ENCODE data around the gene KCNMB2.

The KCNMB2 gene

DNA sequence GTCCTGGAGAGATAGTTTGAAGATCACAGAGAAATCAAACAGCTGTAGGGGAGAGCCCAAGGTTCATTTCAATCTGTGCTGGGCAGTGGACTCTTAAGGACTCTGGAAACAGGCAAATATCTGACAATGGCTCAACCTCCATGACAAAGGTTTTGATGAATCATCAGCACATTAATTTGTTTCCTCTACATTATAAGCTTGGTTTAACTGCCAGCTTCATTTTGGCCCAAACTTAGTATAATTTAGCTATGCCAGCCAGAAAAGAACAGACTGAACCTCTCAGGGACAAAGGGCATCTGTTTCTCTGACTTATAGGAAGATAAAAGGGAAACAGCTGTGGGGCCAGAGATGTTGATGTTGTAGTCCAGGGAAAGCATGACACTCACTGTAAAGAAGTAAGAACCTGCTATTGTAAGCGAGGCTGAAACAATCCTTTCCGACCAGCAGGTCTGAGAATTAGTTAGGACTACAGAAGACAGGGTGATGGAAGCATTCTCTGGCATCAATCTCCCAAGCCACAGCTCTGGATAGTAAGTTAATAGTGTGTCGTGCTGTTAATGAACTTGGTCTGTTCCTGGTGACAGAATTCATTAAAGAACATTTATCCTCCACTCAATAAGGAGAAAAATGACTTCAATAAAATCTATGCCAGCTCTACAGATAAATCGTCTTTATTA lies 110.1 kb downstream of the KCNMB2 start:
- no peak for DNase-seq (ENCODE audit: low spot score)

DNA sequence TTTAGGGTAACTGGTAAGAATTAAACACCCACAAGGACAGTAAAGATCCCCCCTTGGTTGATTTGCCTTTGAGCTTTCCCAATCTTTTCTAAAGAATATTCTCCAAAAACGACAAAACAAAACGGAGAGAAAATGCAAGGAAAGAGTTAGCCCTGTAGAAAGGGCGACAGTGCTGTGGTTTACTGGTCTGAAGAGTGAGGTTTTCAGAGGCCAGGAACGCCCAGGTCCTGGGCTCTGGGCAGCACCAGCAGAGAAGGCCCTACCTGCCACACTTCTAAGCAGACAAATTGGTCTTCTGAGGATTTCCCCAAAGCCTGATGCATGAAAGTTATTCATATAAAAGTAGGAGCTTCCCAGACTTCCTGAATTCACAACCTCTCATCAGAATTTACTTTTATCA lies 119.3 kb downstream of the KCNMB2 start:
- DNase-seq (ENCODE audit: low spot score): no peak

DNA sequence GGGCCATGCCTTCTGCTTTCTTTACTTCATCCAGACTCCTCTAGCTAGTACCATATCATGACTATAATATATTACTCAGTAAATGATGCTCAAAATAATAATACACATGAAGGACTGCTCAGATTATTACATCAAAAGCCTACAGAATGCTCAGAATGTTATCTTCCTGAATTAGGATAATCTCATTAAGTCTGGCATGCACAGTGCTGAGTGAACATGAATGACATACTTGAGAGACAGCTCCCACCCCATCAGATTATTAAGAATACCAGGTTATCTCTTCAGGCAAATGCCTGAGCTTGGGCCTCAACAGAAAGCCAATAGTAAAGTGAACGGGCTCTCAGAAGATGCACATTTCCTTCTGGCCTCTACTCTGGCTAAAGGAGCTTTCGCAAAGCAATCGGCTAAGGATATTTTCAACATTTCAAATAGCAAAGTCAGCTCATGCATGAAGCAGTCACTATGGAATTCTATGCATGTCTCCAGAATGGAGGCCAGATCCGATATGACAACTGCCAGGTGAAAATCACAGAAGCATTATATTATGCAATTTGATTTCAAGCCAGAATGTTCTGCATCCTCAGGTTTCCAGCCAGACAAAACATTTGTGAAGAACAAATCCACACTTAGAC lies 122.6 kb downstream of the KCNMB2 start:
- DNase-seq (ENCODE audit: low spot score): no peak

DNA sequence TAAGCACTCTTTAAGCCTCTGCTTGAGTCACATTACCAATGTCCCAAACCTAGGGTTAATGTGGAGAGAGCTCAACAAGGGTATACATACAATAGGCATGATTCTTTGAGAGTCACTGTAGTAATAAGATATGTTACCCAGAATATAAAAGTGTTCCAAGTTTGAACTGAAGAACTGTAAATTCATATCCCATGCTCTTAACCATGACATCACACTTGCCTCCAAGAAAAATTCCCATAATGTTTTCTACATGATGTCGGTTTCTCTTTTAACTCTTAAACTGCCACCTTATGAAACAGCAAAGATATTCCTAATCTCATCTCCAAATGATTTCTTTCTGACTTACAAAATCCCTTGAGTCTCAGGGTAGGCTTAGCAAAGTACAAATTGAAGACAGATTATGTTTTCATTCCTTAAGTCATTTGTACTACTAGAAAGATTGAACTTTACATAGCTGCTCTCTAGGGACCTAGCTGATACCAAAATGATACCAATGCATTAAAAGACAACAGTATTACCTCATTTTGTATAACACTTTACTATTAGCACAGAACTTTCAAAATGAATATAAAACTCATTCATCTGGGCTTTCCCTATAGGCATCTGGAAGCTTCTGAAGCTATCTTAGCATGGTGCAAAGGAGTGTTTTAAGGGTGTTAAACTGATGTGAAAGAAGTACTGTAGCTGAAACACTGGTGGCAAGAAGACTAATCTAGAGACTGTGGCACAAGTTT lies 127.1 kb downstream of the KCNMB2 start:
- no peak for DNase-seq (ENCODE audit: low spot score)

DNA sequence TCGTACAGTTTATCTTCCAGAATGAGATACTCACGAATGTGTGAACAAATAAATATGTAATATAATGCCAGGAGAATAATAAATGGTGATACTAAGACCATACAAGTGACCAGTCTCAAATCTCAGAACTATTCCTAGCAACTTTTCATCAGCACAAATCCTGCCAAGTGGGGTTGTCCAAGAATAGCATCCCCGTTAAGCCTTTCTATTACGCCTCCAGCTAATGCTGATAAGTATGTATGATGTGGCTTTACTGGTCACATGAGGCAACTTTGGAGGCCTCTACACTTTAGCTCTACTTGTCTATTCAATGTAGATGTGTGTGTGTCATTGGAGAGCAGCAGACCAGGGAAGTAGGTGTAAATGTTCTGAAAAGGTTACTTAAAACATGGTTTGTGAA lies 129.5 kb downstream of the KCNMB2 start:
- DNase-seq (ENCODE audit: low spot score): no peak

DNA sequence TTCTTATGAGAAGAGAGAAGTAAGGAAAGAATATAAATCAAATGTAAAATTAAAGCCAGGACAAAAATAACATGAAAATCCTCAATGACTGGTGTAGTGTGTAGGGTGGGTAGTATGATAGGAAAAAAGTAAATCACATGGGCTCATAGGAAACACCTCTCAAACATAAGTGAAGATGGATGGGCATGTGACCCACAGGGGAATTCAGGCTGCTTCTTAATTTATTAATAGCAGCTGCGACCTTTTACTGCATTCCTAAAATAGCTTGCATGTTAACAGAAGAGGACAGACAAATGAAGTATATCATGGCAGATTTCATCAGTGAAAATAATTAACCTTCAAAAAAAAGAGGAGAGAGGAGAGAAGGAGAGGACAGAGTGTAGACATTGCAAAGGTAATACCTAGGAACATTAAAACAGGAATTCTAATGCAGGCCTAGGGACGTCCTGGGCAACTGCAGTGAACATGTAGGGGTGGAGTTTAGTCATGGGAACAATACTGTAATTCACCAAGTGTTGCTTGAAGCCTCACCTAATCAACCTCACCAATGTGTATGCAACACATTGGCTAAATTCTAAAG lies 132.9 kb downstream of the KCNMB2 start:
- no peak for DNase-seq (ENCODE audit: low spot score)

DNA sequence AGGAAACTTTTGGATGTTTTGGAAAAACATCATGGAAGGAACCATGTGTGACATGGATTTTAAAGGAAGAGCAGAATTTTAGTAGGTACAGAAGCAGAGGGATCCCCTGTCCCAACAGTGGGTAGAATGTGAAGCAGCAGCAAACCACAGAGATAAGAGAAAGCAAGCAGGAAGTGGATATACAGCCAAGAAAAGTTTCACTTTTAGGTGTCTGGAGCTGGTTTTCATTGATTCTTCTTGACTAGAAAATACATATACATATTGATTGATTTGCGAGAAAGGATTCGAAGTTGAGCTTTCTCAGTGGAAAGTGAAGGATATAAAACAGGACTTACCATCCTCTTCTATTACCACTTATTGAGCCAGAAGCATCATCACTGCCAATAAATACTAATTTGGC lies 133.5 kb downstream of the KCNMB2 start:
- no peak for DNase-seq (ENCODE audit: low spot score)

DNA sequence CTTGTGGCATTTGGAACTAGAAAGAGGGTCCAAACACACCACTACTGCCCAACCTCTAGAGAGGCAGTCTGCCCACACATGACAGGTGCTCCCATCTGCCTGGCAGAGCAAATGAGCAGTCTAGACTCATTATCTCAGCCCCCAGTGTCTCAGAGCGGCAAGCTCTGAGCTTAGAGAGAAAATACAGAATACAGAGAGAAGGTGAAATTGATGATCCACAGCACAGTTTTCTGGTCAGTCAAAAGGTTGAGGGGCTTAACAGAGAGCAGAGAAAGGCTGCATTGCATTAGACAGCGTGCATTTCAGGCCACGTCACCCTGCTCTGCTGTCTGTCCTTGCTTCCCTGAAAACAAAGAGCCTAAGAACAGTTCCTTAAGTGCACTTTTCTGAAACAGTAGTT lies 135.1 kb downstream of the KCNMB2 start:
- no peak for DNase-seq (ENCODE audit: low spot score)

DNA sequence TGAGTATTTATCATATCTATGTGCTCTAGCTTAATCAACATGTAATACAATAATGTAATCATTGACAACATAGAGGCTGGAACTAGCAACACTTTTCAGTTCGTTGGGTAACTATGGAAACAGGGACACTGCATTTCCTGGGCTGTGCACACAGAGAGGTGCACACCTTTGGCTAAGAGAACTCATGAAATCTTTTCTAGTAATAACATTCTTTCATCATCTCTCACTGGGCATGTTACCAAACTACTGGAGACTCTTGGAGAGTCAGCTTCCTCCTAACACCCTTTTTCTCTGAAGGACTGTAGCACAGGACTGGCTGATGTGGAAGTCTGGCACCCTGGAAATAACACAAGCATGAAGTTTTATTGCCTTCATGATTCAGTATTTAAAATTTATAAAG lies 135.6 kb downstream of the KCNMB2 start:
- no peak for DNase-seq (ENCODE audit: low spot score)

DNA sequence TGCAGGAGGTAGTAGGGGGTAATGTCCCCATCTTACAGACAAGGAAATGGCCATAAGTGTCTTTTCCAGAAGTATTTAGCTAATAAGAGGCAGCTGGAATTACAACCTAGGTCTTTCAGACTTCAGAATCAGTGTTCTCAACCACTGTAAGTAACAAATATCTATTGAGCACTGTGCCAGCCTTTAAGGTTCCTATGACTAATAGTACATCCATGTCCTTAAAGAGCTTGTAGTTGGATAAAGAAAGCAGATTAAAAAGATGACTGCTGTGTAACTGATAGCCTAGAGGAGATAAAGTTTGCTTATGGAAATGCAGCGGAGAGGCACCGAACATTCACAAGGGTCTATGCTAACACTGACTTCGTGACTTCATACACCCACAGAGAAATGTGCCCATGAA lies 136.0 kb downstream of the KCNMB2 start:
- no peak for DNase-seq (ENCODE audit: low spot score)

DNA sequence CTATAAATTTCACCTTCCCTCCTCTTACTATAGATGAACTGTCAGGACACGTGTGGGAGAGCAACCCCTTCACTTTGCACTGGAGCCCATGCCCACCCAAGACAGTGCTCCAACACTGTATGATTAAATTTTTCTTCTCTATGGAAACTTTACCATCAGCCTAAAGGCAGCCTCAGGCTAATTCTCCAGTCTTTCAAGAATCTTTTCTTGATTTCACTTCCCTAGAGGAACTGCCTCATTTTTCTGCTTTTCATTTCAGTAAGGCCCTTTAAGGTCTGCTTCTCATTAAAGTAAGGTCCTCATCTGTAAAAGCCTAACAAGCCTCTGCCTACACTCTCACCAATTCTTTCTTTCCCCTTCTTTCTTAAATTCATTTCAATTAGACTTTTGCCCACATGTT lies 137.3 kb downstream of the KCNMB2 start:
- DNase-seq (ENCODE audit: low spot score): no peak

DNA sequence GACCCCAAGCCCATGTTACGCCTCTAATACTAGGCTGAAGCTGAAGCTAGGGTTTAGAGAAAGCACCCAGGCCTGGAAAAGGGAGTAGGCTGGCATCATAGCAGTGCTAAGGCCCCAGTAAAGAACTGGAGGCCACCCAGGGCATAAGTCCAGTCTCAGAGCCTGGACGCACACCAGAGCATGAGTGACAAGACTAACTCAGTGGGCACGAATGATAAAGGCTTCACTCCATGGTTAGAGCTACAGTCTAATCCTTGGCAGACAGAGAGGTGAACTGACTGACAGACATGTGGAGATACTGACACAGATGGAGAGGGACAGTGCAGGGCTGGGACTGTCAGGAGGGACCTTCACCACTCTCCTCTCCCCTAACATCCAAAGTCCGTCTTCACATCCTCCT lies 139.8 kb downstream of the KCNMB2 start:
- no peak for DNase-seq (ENCODE audit: low spot score)

DNA sequence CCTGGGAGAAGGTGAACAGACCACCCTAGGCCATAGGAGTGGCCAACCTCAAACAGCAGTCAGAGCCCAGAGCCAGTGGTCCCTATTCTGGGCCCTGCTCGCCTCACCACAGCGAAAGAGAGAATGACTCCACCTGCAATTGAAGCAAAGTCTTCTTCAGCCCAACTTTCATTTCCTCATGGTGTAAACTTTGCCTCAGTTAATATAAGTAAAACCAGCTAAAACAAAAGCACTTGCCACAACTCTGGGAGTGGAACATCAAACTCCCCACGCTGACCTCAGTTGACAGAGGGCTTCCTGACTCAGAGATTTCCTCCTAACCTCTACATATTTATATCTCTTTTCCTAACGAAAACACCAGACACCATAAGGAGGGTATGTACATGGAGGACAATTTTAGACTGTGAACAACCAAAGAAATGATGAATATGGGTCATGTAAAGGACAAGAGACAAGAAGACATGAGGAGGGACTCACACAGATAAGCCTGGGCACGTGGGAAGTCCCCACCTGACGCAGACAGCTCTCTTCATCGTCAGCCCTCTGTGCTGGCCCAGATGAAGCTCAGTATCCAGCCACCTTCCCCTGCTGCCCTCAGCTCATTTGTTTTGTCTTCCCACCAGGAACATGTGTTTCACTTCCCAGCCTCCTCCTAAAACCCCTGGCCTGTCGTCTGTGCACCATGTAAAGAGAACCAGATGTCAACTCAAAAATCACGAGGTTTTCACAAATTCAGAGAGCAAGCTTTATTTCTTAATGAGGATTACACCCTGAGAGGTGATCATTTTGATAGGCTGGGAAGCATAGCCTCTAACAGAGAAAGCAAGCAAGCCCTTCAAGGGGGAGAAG lies 140.9 kb downstream of the KCNMB2 start:
- DNase-seq (ENCODE audit: low spot score): no peak

DNA sequence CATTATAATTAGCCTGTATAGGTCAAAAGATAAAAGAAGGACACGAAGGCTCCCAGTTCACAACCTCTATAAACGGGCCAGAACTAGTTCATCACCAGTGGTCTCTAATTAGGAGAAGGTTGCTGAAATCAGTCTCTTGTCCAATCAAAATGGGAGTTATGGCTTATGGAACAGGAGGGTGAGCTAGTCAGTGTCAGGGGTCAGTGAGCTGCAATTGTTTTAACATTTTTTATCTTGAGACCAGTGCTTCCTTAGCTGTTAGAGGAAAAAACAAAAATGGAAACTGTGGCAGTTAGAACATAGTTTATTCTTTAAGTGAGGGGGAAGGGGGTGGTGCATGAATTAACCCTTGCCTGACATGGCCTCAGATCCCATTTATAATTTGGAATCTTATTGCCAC lies 141.7 kb downstream of the KCNMB2 start:
- no peak for DNase-seq (ENCODE audit: low spot score)

DNA sequence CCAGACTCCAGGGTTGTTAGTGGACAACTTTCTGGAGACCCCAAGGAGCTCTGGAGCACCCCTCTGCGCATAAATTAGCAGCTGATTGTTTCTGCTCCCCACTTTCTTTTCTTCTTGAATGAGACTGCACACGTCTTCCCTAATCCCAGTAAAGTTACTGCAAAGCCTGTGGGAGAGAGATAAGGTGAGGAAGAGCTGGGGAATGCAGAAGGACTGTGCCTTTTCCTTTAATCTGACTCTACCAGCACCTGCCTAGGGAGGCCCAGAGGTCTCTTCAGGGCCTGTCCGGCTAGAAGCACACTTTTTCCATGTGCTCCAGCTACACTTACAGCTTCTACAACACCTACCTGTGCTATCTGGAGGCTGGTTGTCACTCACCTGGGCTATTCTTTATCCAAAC lies 143.8 kb downstream of the KCNMB2 start:
- no peak for DNase-seq (ENCODE audit: low spot score)

DNA sequence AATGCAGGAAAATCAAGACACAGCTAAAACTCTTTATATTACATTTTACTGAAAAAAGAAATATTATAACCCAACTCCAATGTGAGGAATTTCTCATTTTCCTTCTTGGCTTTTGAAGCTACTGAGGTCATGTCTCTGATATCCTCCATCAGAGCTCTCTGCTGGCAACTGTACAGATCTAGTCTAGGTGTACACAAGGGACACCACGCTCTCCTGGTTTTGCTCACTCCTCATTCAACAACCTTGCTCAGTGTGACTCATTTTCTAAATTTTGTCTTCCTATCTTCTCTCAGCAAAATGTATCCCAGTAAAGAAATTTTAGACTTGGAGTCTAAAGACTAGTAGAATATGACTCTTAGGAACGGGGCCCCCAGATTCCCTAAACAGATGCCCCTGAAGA lies 144.3 kb downstream of the KCNMB2 start:
- no peak for DNase-seq (ENCODE audit: low spot score)

DNA sequence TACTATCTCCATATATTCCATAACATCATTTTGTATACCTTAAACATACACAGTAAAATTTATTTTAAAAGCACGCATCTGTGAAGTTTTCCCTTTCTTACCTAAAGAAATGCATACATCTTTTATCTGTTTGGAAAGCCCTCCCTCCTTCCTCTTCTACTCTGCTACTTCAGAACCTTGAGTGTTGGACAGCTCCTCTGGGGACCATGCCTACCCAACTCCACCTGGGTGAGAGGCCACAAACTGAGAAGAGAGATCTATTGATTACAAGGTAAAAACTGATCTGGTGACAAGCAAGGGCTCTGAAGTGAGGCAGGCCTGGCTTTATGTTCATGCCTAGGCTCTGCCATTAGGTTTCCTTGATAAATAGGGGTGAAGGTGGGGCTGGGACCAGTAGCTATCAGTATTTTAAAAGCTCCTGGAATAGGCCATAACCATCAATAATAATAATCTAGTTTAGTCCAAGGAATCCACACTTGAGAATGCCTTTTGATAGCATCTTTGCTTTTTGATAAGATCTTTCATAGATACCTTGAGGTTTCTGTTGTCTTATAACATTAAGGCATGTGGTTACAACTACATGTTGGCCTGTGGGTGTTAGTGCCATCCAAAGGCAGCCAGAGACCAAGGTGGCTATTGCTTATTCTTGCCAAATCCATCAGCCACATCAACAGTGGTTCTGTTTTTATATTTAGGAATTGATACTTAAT lies 148.8 kb downstream of the KCNMB2 start:
- DNase-seq (ENCODE audit: low spot score): peak; percentile 13

DNA sequence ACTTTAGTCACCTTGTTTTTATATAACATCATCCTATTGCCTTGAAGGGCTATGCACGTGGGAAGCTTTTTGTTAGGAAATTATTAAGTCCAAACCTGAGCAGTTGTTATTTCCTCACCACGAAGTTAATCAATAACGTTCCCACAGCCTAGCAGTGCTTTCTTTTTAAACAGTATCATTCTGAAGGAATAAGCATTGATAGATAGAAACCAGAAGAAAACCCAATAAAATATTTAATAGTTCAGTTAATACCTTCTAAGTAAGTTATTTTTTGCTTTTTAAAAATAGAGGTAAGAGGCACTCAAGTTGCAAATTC lies 149.3 kb downstream of the KCNMB2 start:
- DNase-seq (ENCODE audit: low spot score): no peak

DNA sequence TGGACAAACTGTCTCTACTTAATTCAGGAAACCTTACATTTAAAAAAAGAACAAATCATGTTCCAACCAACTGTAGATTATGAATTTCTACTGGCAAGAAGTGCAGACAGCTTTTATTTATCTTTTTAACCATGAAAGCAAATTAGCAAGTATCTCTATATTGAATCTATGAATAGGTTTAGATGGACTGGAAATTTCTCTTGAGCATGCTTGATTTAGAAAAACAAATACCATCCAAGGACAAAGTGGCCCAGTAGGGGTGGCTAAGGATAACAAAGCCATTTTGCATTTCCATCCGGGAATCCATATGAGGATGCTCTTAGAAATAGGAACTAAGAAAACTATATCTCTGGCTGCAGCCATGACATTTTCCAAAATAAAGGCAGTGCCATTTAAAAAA lies 150.6 kb downstream of the KCNMB2 start:
- no peak for DNase-seq (ENCODE audit: low spot score)

DNA sequence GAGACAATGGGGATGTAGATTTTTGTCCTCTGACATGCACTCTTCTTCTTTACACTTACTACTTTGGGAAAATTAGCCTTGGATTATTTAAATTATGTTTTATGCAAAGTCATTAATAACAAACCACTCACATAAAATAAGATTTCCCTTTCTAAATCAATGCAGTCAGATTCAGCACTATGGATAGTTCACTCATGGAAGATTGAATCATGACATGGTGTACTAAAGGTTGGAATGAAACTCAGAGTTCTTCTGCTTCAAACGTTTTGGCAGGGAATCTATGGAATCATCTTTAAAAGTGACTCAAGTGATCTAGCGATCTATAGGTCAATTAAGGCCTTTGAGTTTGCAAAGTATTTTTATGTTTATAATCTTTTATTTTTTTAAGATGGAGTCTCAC lies 154.3 kb downstream of the KCNMB2 start:
- DNase-seq (ENCODE audit: low spot score): peak; percentile 24

DNA sequence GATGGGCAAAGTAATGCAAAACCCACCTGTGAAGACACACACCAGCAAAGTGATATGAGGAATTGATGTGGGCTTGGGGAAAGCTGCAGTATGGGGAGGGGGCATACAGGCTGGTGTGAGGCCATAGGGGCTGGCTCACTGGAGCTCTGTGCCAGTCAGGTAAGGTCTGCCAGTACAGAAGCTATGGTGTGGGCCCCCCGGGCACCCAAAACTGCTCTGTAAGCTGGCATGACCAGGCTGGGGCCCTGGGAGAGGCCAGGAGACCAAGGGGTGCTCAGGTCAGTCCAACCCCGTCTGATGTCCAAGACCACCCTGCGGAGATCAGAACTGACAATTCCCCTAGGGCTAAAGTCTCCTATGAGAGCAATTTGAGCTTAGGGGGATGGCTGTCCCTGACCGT lies 163.1 kb downstream of the KCNMB2 start:
- no peak for DNase-seq (ENCODE audit: low spot score)

DNA sequence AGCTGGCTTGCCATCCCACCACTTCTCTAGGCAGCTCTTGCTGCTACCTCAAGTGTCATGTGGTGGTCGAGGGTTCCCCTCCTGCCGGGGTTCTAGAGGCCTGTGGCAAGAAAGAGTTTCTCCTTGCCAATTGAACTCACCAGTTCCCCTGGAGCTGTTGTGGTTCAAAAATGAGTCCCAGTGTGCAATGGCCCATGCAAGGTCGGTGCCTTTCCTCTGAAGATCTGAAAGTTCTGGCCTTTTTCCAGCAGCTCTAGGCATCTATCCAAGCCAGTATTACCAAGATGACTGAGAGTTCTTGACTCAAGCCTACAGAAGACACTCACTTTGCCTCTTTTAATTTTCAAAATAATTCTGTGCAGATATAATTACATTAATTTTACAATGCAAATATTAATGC lies 163.6 kb downstream of the KCNMB2 start:
- no peak for DNase-seq (ENCODE audit: low spot score)
